Measurements from ENCODE around the gene NFIB. TPM values are rescaled to one million over a fixed set of nuclear protein-coding genes. Genes with fewer than 3 reads are reported as not detected.

The NFIB gene
- total and polyA plus RNA-seq, 2 experiments from 2014 or later: 5.7 to 13.9 TPM

GRCh38 chr9:14094491-14094890 is 219.4 kb downstream of the NFIB start:
- no peaks in the 10 kb centered on the region for H3K9me3 ChIP-seq (ENCODE audit: low read depth)
- no peak overlapping the region for H3K27ac ChIP-seq
- no peaks in the 10 kb centered on the region for H3K27me3 ChIP-seq
- peaks cover 14% of the 10 kb centered on the region for H3K4me1 ChIP-seq (ENCODE audit: low read depth)
- TF ChIP-seq CTCF (IDR thresholded peaks at IDR 0.05; ENCODE audit: low read depth, low read length): no peak
- DNase-seq (ENCODE audit: low read depth in 1 of 2, low spot score in 1 of 2): no peak
- no peaks in the 10 kb centered on the region for H3K36me3 ChIP-seq
- H3K4me3 ChIP-seq: no peak overlapping the region

GRCh38 chr9:14092344-14092743 is 221.6 kb downstream of the NFIB start:
- Histone ChIP-seq H3K4me3 (no peak overlapping the region), H3K27me3 (no peaks in the 10 kb centered on the region), H3K27ac (no peak overlapping the region), H3K4me1 (ENCODE audit: low read depth) (peaks cover 3% of the 10 kb centered on the region), H3K36me3 (no peaks in the 10 kb centered on the region), H3K9me3 (ENCODE audit: low read depth) (no peaks in the 10 kb centered on the region)
- no peak for TF ChIP-seq CTCF (IDR thresholded peaks at IDR 0.05; ENCODE audit: low read depth, low read length)
- peak in 1 of 2 donors; percentile 52 for DNase-seq (ENCODE audit: low read depth in 1 of 2, low spot score in 1 of 2)

- H3K36me3 ChIP-seq: no peaks in the 10 kb centered on the region
- TF ChIP-seq CTCF (IDR thresholded peaks at IDR 0.05; ENCODE audit: low read depth, low read length): no peak
- no peaks in the 10 kb centered on the region for H3K9me3 ChIP-seq (ENCODE audit: low read depth)
- peaks cover 6% of the 10 kb centered on the region for H3K4me1 ChIP-seq (ENCODE audit: low read depth)
- no peaks in the 10 kb centered on the region for H3K27me3 ChIP-seq
- peak in 1 of 2 donors; percentile 46 for DNase-seq (ENCODE audit: low read depth in 1 of 2, low spot score in 1 of 2)
- H3K27ac ChIP-seq: no peak overlapping the region
- H3K4me3 ChIP-seq: no peak overlapping the region
Observed at GRCh38 chr9:14089051-14089803, 224.7 kb downstream of the NFIB start.

- no peak for TF ChIP-seq CTCF (IDR thresholded peaks at IDR 0.05; ENCODE audit: low read depth, low read length)
- Histone ChIP-seq H3K36me3 (no peaks in the 10 kb centered on the region), H3K4me1 (ENCODE audit: low read depth) (peaks cover 6% of the 10 kb centered on the region), H3K27ac (no peak overlapping the region), H3K27me3 (no peaks in the 10 kb centered on the region), H3K9me3 (ENCODE audit: low read depth) (no peaks in the 10 kb centered on the region), H3K4me3 (no peak overlapping the region)
- DNase-seq (ENCODE audit: low read depth in 1 of 2, low spot score in 1 of 2): no peak
Observed at GRCh38 chr9:14087576-14087975, 226.4 kb downstream of the NFIB start.

- Histone ChIP-seq H3K4me3 (no peak overlapping the region), H3K27ac (no peak overlapping the region)
- no peak for TF ChIP-seq CTCF (IDR thresholded peaks at IDR 0.05; ENCODE audit: low read depth, low read length)
Observed at GRCh38 chr9:14086495-14086894, 227.4 kb downstream of the NFIB start.

More at GRCh38 chr9:14086495-14086894, 227.4 kb downstream of the NFIB start:
- Histone ChIP-seq H3K27me3 (no peaks in the 10 kb centered on the region), H3K9me3 (ENCODE audit: low read depth) (no peaks in the 10 kb centered on the region), H3K4me1 (ENCODE audit: low read depth) (peaks cover 6% of the 10 kb centered on the region), H3K36me3 (no peaks in the 10 kb centered on the region)
- DNase-seq (ENCODE audit: low read depth in 1 of 2, low spot score in 1 of 2): no peak

Measured in cardiac muscle cell (in vitro differentiated cells and primary cell).